ENCODE results near the gene ESRRA. TPM values are rescaled to one million over a fixed set of nuclear protein-coding genes. Genes with fewer than 3 reads are reported as not detected.
A peak's percentile ranks its signal among the peaks of the same experiment; 100 is the strongest.

ESRRA gene
- total RNA-seq, 1 experiment from 2014 or later, result 111 TPM

GRCh38 chr11:64343767-64344559 is 38.6 kb downstream of the ESRRA start:
- peak; percentile 30 for DNase-seq
- H3K9me2 ChIP-seq (replicated peaks; ENCODE audit: low read length), result no peaks in the 10 kb centered on the region
- no peaks in the 10 kb centered on the region for H4K20me1 ChIP-seq (ENCODE audit: low read length)
- no peaks in the 10 kb centered on the region for H3K27me3 ChIP-seq (ENCODE audit: low read length)
- TF ChIP-seq EZH2 (IDR thresholded peaks at IDR 0.05; ENCODE audit: low read length, unreplicated experiment) (no peak), CTCF (conservative IDR thresholded peaks at IDR 0.05; ENCODE audit: low read depth, low read length) (peak; percentile 49)
- H3K4me1 ChIP-seq (ENCODE audit: insufficient read depth, low read length), result peaks cover 12% of the 10 kb centered on the region
- H3K4me2 ChIP-seq (ENCODE audit: low read length), result no peak overlapping the region
- no peak overlapping the region for H2AFZ ChIP-seq (ENCODE audit: low read length)
- H3K9me3 ChIP-seq (ENCODE audit: low read length), result no peaks in the 10 kb centered on the region
- no peaks in the 10 kb centered on the region for H3F3A ChIP-seq (ENCODE audit: low read length, unreplicated experiment)
- no TSS peak for BruUV-seq (replicated peaks)
- H3K79me2 ChIP-seq (ENCODE audit: low read length), result no peaks in the 10 kb centered on the region
- H3K4me3 ChIP-seq (ENCODE audit: low read length), result no peak overlapping the region
- intact Hi-C loops (cut with micrococcal nuclease), result no loop called here
- ATAC-seq, result no peak
- H3K36me3 ChIP-seq (ENCODE audit: low read depth, low read length), result no peaks in the 10 kb centered on the region
- H3K27ac ChIP-seq (ENCODE audit: low read length), result no peak overlapping the region
- H3K9ac ChIP-seq (ENCODE audit: low read length), result no peak overlapping the region
- ChIA-PET POLR2A (ENCODE audit: unreplicated experiment) (no interaction called here), CTCF (no interaction called here)

GRCh38 chr11:64344787-64345186 is 39.5 kb downstream of the ESRRA start:
- no peaks in the 10 kb centered on the region for H4K20me1 ChIP-seq (ENCODE audit: low read length)
- no peak for ATAC-seq
- intact Hi-C loops (cut with micrococcal nuclease), result no loop called here
- DNase-seq, result no peak
- H2AFZ ChIP-seq (ENCODE audit: low read length), result no peak overlapping the region
- H3K9me3 ChIP-seq (ENCODE audit: low read length), result no peaks in the 10 kb centered on the region
- H3K4me3 ChIP-seq (ENCODE audit: low read length), result no peak overlapping the region
- no peak overlapping the region for H3K4me2 ChIP-seq (ENCODE audit: low read length)
- H3K4me1 ChIP-seq (ENCODE audit: insufficient read depth, low read length), result peaks cover 12% of the 10 kb centered on the region
- no peaks in the 10 kb centered on the region for H3K9me2 ChIP-seq (replicated peaks; ENCODE audit: low read length)
- CTCF ChIA-PET, result interaction anchor here (2.2 kb wide), 1 partner anchor 10 kb away, joined by 9 read pairs; no protein-coding TSS in a partner anchor
- BruUV-seq (replicated peaks), result no TSS peak
- POLR2A ChIA-PET (ENCODE audit: unreplicated experiment), result no interaction called here
- no peaks in the 10 kb centered on the region for H3K27me3 ChIP-seq (ENCODE audit: low read length)
- no peaks in the 10 kb centered on the region for H3K36me3 ChIP-seq (ENCODE audit: low read depth, low read length)
- H3K79me2 ChIP-seq (ENCODE audit: low read length), result no peaks in the 10 kb centered on the region
- no peak overlapping the region for H3K9ac ChIP-seq (ENCODE audit: low read length)
- no peaks in the 10 kb centered on the region for H3F3A ChIP-seq (ENCODE audit: low read length, unreplicated experiment)
- TF ChIP-seq EZH2 (IDR thresholded peaks at IDR 0.05; ENCODE audit: low read length, unreplicated experiment) (no peak), CTCF (conservative IDR thresholded peaks at IDR 0.05; ENCODE audit: low read depth, low read length) (no peak), EZH2phosphoT487 (IDR thresholded peaks at IDR 0.05; ENCODE audit: borderline replicate concordance, low read length) (no peak)
- H3K27ac ChIP-seq (ENCODE audit: low read length), result no peak overlapping the region

DNA sequence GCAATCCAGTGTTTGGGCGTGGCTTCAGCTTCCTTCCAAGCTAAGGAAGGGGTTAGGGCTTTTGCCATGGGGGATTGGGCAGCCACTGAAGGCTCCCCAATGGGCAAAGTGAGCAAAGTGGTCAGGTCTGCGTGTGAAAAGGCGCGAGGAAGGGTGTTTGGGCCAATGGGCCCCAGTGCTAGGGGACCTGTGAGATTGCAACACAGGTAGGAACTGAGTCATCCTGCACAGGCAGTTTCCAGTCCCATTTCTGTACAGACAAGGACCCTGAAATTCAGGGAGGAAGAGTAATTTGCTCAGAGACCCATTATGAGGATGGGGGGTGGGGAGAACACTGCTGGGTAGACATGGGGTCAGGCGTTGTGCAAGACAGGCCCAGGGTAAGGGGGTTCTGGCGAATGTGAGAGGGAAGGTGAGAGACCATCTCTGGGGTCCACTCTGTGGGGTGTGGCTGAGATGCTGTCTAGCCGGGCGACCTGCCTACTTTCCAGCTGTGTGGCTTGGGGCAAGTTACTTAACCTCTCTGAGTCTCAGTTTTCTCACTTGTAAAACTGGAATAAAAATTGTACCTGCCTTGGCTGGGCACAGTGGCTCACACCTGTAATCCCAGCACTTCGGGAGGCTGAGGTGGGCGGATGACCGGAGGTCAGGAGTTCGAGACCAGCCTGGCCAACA is 42.0 kb downstream of the ESRRA start:
- peak overlapping the region; percentile 15; the same call in 1 of the 2 replicates for H2AFZ ChIP-seq (ENCODE audit: low read length)
- ChIA-PET POLR2A (ENCODE audit: unreplicated experiment) (no interaction called here), CTCF (interaction anchor here (2.2 kb wide), 1 partner anchor 8 kb away, joined by 9 read pairs; no protein-coding TSS in a partner anchor)
- H3K9me3 ChIP-seq (ENCODE audit: low read length), result no peaks in the 10 kb centered on the region
- H3K4me2 ChIP-seq (ENCODE audit: low read length), result no peak overlapping the region
- H3K27ac ChIP-seq (ENCODE audit: low read length), result no peak overlapping the region
- H4K20me1 ChIP-seq (ENCODE audit: low read length), result no peaks in the 10 kb centered on the region
- no peak overlapping the region for H3K9ac ChIP-seq (ENCODE audit: low read length)
- BruUV-seq (replicated peaks), result no TSS peak
- no peaks in the 10 kb centered on the region for H3F3A ChIP-seq (ENCODE audit: low read length, unreplicated experiment)
- H3K36me3 ChIP-seq (ENCODE audit: low read depth, low read length), result no peaks in the 10 kb centered on the region
- H3K4me3 ChIP-seq (ENCODE audit: low read length), result no peak overlapping the region
- intact Hi-C loops (cut with micrococcal nuclease), result no loop called here
- H3K4me1 ChIP-seq (ENCODE audit: insufficient read depth, low read length), result peaks cover 6% of the 10 kb centered on the region
- no peaks in the 10 kb centered on the region for H3K79me2 ChIP-seq (ENCODE audit: low read length)
- DNase-seq (peak; percentile 58), ATAC-seq (no peak)
- TF ChIP-seq EZH2 (IDR thresholded peaks at IDR 0.05; ENCODE audit: low read length, unreplicated experiment) (no peak), CTCF (conservative IDR thresholded peaks at IDR 0.05; ENCODE audit: low read depth, low read length) (no peak), EZH2phosphoT487 (IDR thresholded peaks at IDR 0.05; ENCODE audit: borderline replicate concordance, low read length) (no peak)
- H3K27me3 ChIP-seq (ENCODE audit: low read length), result no peaks in the 10 kb centered on the region
- no peaks in the 10 kb centered on the region for H3K9me2 ChIP-seq (replicated peaks; ENCODE audit: low read length)
